SK-N-SH (cell line): ENCODE measurements around the gene CABP4.

Experiments used
- CTCF ChIP-seq: fragments of 200-600 bp; sonication (generic); IDR thresholded peaks from 2 replicates; pipeline ENCODE4 v1.6.1; 2017; ENCODE audit warnings: antibody characterized with exemption, mild to moderate bottlenecking, moderate library complexity
- ELF1 ChIP-seq: IDR thresholded peaks from 2 replicates; pipeline ENCODE4 v1.4.0; 2012
- EP300 ChIP-seq, 2 experiments: IDR thresholded peaks; 2 replicates each; pipeline versions ENCODE4 v1.4.0 to v1.6.1; 2012; ENCODE audit warnings: borderline replicate concordance in 1 of 2, low read depth in 1 of 2, low read length in 1 of 2
- GATA2 ChIP-seq: sonication (generic); formaldehyde crosslinking; IDR thresholded peaks from 2 replicates; pipeline ENCODE4 v1.5.0; 2020; ENCODE audit warnings: mild to moderate bottlenecking, missing genetic modification reagents
- SMC3 ChIP-seq: IDR thresholded peaks from 2 replicates; pipeline ENCODE4 v1.6.1; 2012; ENCODE audit warnings: low read depth, low read length, improper control_type of control experiment
- USF1 ChIP-seq: IDR thresholded peaks from 2 replicates; pipeline ENCODE4 v1.4.0; 2012; ENCODE audit warnings: low read depth, borderline replicate concordance
- USF2 ChIP-seq: fragments of 150-350 bp; IDR thresholded peaks from 2 replicates; pipeline ENCODE4 v1.6.1; 2017; ENCODE audit warnings: antibody characterized with exemption, low read length, low read depth, borderline replicate concordance

- TF ChIP-seq USF2, result no peak
- no peak for TF ChIP-seq CTCF
- no peak for TF ChIP-seq EP300 (IDR thresholded peaks at IDR 0.05; ENCODE audit: borderline replicate concordance in 1 of 2, low read depth in 1 of 2, low read length in 1 of 2)
- no peak for TF ChIP-seq USF1
- TF ChIP-seq GATA2, result no peak
- no peak for TF ChIP-seq ELF1
- no peak for TF ChIP-seq SMC3
Observed at GRCh38 chr11:67503119-67504004, 48.2 kb downstream of the CABP4 start.
